Ectodermal cell (in vitro differentiated cells): Measurements from ENCODE around the gene APOBEC3C.
"Not testable (repeated sequence)": the region's sequence is repeated elsewhere in the genome, so short reads cannot be mapped to it uniquely, and the experiment has no call there.

ENCODE experiments used
- H3K27ac ChIP-seq: 2 replicates; pipeline ENCODE4 v1.7.0; 2013; ENCODE audit warnings: mild to moderate bottlenecking, low read depth, low read length; ENCODE audit not compliant: insufficient read depth, poor library complexity, severe bottlenecking
- H3K27me3 ChIP-seq: 2 replicates; pipeline ENCODE4 v1.7.0; 2013; ENCODE audit warnings: mild to moderate bottlenecking, low read length; ENCODE audit not compliant: insufficient read depth, control insufficient read depth, poor library complexity, severe bottlenecking
- H3K36me3 ChIP-seq: one replicate; pipeline ENCODE4 v1.7.0; 2013; ENCODE audit warnings: low read length; ENCODE audit not compliant: control insufficient read depth, insufficient read depth
- H3K4me1 ChIP-seq: one replicate; pipeline ENCODE4 v1.7.0; 2013; ENCODE audit warnings: low read length; ENCODE audit not compliant: control insufficient read depth, insufficient read depth
- H3K4me3 ChIP-seq: 2 replicates; pipeline ENCODE4 v1.7.0; 2013; ENCODE audit warnings: low read depth, low read length, control low read depth; ENCODE audit not compliant: insufficient read depth
- H3K9me3 ChIP-seq: 2 replicates; pipeline ENCODE4 v1.7.0; 2013; ENCODE audit warnings: mild to moderate bottlenecking, low read length, moderate library complexity; ENCODE audit not compliant: control insufficient read depth
- WGBS, 2 experiments: methylation state at CpG; one replicate each; pipeline ENCODE4 v1.1.7; 2013; ENCODE audit warnings: missing lambda C conversion rate in 2 of 2; 5-methylcytosine and 5-hydroxymethylcytosine counted together

The APOBEC3C gene

DNA sequence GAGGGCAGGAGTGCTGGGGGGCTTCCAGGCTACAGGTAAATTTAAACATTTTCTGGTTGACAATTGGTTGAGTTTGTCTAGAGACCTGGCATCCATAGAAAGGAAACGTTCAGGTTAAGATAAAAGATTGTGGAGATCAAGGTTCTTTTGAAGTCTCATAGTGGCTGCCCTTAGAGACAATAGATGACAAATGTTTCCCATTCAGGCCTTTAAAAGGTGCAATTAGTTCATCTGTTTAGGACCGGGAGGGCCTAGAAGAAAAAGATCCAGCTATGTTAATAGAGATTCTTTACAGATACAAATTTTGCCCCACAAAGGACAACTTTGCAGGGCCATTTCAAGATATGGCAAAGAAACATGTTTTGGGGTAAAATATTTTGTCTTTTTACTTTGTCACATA, 23.0 kb downstream of the APOBEC3C start:
- not testable (repeated sequence) for H3K27ac ChIP-seq, H3K4me3 ChIP-seq, H3K27me3 ChIP-seq, H3K9me3 ChIP-seq, H3K36me3 ChIP-seq, H3K4me1 ChIP-seq
- 26 to 46% methylated on average over 2 of the region's 2 CpGs for WGBS, 2 experiments

DNA sequence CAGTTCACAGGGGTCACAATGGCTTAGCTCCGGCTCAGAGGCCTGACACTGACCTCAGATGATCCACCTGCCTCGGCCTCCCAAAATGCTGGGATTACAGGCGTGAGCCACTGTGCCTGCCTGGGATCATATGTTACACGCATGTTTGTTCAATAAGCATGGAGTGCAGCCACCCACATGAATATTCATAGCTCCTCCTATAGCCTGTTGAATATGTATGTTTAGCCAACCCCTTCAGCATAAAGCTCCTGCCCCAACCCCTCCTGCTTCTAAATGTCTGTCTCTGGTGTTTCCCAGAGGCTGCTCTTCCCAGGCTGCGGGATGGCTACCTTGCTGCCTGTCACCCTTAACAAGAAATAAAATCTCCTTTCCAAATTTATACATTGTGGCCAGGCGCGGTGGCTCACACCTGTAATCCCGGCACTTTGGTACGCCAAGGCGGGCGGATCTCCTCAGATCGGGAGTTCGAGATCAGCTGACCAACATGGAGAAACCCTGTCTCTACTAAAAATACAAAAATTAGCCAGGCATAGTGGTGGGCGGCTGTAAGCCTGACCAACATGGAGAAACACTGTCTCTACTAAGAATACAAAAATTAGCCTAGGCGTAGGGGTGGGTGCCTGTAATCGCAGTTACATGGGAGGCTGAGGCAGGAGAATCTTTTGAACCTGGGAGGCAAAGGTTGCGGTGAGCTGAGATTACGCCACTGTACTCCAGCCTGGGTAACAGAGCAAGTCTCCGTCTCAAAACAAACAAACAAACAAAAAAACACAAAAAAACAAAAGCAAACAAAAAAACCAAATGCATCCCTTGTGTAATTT, 25.5 kb downstream of the APOBEC3C start:
- Histone ChIP-seq H3K36me3 (no peaks in the 10 kb centered on the region), H3K27me3 (no peaks in the 10 kb centered on the region), H3K4me3 (no peak overlapping the region), H3K27ac (no peak overlapping the region), H3K4me1 (peaks cover 5% of the 10 kb centered on the region), H3K9me3 (no peaks in the 10 kb centered on the region)
- WGBS, 2 experiments, result 85 to 91% methylated on average over 19 of the region's 19 CpGs

DNA sequence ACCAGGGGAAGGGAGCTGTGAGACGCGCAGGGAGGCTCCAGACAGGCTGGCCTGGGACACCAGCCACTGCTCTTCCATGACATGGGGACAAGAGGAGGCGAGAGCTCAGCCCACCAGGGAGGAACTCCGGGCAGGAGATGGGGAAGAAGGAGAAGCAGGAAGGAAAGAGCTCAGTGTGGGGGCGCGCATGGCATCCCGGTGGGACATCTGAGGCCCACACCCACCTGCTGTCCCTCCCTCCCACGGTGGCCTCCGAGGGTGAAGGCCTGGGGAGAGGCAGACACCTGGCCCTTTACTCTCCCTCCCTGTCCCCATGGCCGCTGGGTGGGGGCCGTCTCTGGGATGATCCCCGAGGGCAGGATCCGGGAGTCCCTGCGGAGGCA, 26.1 kb downstream of the APOBEC3C start:
- H3K36me3 ChIP-seq, H3K9me3 ChIP-seq, H3K4me3 ChIP-seq, H3K27me3 ChIP-seq, H3K4me1 ChIP-seq, H3K27ac ChIP-seq: not testable (repeated sequence)
- 26 to 27% methylated on average over 9 of the region's 14 CpGs for WGBS, 2 experiments

DNA sequence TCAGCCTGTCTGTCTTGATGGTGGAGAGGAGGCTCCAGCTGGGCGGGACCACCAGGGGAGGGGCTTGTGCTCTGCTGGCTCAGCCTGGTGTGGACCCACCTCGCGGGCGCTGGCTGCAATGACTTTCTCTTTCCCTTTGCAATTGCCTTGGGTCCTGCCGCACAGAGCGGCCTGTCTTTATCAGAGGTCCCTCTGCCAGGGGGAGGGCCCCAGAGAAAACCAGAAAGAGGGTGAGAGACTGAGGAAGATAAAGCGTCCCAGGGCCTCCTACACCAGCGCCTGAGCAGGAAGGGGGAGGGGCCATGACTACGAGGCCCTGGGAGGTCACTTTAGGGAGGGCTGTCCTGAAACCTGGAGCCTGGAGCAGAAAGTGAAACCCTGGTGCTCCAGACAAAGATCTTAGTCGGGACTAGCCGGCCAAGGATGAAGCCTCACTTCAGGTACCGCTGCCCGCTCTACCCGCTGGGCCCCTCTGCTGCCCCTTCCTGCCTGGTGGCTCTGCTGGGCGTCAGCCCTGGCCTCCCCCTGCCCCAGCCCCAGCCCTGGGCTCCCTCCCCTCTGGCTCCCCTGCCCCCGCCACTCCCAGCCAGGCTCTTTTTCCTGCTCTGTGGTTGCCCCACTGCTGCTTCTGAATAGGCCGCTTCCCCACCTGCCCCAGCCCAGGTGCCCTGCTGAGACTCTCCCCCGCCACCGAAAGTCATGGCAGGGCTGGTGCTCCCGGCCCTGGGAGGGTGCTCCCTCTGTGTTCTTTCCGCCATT, 26.7 kb downstream of the APOBEC3C start, which contains the start of gene APOBEC3F:
Gene APOBEC3F, plus strand, starts transcription at position 327 of the 759 bp plus-strand sequence. Its CDS starts 97 bp downstream, at position 424.
- 6 to 8% methylated on average over 18 to 19 of the region's 21 CpGs for WGBS, 2 experiments
- H3K4me1 ChIP-seq, H3K9me3 ChIP-seq, H3K27me3 ChIP-seq, H3K36me3 ChIP-seq: not testable (repeated sequence)
- Histone ChIP-seq H3K4me3 (peak within 1 kb of the TSS; percentile 34), H3K27ac (peak within 1 kb of the TSS; percentile 54)

DNA sequence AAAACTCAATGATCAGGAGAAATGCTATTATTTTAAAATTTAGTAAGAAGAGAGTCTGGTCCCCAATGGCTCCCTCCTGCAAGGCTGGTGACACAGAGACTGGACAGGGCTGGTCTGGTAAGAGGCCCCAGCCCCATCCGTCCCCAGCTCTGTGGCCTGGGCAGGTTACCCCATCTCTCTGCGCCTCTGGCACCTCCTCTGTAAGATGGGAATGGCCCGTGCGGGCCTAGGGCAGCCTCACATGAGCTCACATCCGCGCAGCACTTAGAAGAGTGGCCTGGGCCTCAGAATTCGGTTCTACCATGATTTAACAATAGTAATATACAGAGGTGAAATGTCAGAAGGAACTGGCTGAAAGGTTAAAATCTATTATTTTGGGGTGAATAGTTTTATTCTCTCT, 27.9 kb downstream of the APOBEC3C start:
- H3K36me3 ChIP-seq, result no peaks in the 10 kb centered on the region
- peaks cover 5% of the 10 kb centered on the region for H3K4me1 ChIP-seq
- H3K27ac ChIP-seq, result no peak overlapping the region
- WGBS, 2 experiments, result 94 to 95% methylated on average over 7 of the region's 7 CpGs
- no peaks in the 10 kb centered on the region for H3K9me3 ChIP-seq
- H3K4me3 ChIP-seq, result no peak overlapping the region
- H3K27me3 ChIP-seq, result no peaks in the 10 kb centered on the region

DNA sequence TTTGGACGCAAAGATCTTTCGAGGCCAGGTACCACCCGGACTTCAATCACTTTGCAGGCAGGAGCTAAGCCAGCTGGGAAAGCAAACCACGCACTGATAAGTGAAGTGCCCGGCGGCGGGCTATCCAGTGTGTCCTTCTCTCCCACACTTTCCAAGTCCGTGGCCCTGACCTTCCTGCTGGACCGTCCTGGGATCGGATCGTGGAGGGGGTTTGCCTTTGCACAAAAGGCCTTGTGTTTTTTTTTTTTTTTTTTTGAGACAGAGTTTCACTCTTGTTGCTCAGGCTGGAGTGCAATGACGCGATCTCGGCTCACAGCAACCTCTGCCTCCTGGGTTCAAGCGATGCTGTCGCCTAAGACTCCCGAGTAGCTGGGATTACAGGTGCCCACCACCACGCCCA, 29.0 kb downstream of the APOBEC3C start:
- not testable (repeated sequence) for H3K4me1 ChIP-seq, H3K9me3 ChIP-seq, H3K36me3 ChIP-seq, H3K4me3 ChIP-seq, H3K27ac ChIP-seq, H3K27me3 ChIP-seq
- WGBS, 2 experiments, result 90 to 95% methylated on average over 9 to 14 of the region's 18 CpGs

DNA sequence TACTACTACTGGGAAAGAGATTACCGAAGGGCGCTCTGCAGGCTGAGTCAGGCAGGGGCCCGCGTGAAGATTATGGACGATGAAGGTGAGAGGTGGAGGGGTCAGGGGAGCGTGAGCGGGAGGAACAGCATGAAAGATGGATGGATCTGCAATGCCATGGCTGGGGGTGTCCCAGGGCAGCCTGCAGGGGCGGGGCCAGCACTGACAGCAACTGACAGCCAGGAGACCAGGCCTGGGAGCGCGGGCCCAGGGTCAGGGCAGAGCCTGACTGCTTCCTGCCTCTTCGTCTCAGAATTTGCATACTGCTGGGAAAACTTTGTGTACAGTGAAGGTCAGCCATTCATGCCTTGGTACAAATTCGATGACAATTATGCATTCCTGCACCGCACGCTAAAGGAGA, 31.1 kb downstream of the APOBEC3C start:
- not testable (repeated sequence) for H3K27me3 ChIP-seq

DNA sequence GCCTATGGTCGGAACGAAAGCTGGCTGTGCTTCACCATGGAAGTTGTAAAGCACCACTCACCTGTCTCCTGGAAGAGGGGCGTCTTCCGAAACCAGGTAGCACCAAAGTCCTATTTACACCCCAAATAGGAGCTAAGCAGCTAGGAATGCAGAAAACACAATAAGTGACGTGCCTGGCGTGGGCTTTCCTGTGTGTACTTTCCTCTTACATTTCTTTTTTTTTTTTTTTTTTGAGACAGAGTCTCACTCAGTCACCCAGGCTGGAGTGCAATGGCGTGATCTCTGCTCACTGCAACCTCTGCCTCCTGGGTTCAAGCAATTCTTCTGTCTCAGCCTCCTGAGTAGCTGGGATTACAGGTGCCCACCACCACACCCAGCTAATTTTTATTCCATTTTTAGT, 35.4 kb downstream of the APOBEC3C start:
- H3K36me3 ChIP-seq, H3K4me1 ChIP-seq, H3K27ac ChIP-seq, H3K9me3 ChIP-seq, H3K4me3 ChIP-seq, H3K27me3 ChIP-seq: not testable (repeated sequence)
- WGBS, 2 experiments, result 91 to 94% methylated on average over 7 of the region's 7 CpGs

More for the DNA sequence above, 31.1 kb downstream of the APOBEC3C start:
- not testable (repeated sequence) for H3K4me3 ChIP-seq, H3K27ac ChIP-seq, H3K4me1 ChIP-seq, H3K36me3 ChIP-seq, H3K9me3 ChIP-seq
- WGBS, 2 experiments, result 85 to 87% methylated on average over 14 of the region's 14 CpGs

DNA sequence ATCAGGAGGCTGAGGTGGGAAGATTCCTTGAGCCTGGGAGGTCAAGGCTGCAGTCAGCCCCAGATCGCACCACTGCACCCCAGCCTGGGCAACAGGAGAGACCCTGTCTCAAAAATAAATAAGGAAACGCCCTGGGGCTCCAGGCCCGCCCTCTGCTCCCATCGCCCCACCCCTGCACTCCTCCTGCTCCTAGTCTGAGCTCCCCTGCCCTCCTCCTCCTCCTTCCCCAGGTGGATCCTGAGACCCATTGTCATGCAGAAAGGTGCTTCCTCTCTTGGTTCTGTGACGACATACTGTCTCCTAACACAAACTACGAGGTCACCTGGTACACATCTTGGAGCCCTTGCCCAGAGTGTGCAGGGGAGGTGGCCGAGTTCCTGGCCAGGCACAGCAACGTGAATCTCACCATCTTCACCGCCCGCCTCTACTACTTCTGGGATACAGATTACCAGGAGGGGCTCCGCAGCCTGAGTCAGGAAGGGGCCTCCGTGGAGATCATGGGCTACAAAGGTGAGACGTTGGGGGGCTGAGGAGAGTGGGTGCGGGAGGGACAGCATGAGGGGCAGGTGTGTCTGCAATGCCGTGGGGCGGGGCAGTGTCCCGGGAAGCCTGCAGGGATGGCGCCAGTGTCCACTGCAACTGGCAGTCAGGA, 37.9 kb downstream of the APOBEC3C start:
- not testable (repeated sequence) for H3K4me3 ChIP-seq, H3K36me3 ChIP-seq, H3K9me3 ChIP-seq, H3K4me1 ChIP-seq, H3K27ac ChIP-seq, H3K27me3 ChIP-seq
- 81 to 82% methylated on average over 15 to 16 of the region's 18 CpGs for WGBS, 2 experiments

DNA sequence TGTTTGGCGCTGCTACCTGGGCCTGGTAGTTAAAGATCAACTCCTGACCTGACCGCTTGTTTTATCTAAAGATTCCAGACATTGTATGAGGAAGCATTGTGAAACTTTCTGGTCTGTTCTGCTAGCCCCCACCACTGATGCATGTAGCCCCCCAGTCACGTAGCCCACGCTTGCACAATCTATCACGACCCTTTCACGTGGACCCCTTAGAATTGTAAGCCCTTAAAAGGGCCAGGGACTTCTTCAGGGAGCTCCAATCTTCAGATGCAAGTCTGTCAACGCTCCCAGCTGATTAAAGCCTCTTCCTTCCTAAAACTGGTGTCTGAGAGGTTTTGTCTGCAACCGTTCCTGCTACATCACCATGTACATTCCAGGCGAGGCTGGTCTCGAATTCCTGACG, 41.6 kb downstream of the APOBEC3C start:
- H3K4me3 ChIP-seq, result no peak overlapping the region
- H3K4me1 ChIP-seq, result no peaks in the 10 kb centered on the region
- H3K9me3 ChIP-seq, result peaks cover 2% of the 10 kb centered on the region
- no peaks in the 10 kb centered on the region for H3K27me3 ChIP-seq
- 92 to 94% methylated on average over 11 of the region's 11 CpGs for WGBS, 2 experiments
- no peaks in the 10 kb centered on the region for H3K36me3 ChIP-seq
- H3K27ac ChIP-seq, result no peak overlapping the region
